IMR-90 (cell line): ENCODE measurements around the gene OSTN. TPM values are rescaled to one million over a fixed set of nuclear protein-coding genes. Genes with fewer than 3 reads are reported as not detected.
A peak's percentile ranks its signal among the peaks of the same experiment; 100 is the strongest.

Experiments
- ATAC-seq: fragments of 200-7000 bp; cut with Tn5 transposase; 2 replicates; pipeline ENCODE4 v1.9.1; 2020; ENCODE audit warnings: low read depth, mild to moderate bottlenecking, moderate library complexity
- BruUV-seq: library from RNA; stranded (reverse); fragments of 400-500 nt; replicated peaks from 2 replicates; lab custom pipeline; 2021; lab: Mats Ljungman, UMichigan
- CTCF ChIA-PET: fragments of 300-600 bp; formaldehyde crosslinking; extraction: SDS; loops from one replicate; lab custom pipeline; 2021; ENCODE audit warnings: antibody characterized with exemption; lab: Yijun Ruan, JAX
- POLR2A ChIA-PET: fragments of 300-600 bp; sonication (Branson Sonifier 250); formaldehyde crosslinking; loops from one replicate; lab custom pipeline; 2022; ENCODE audit warnings: antibody characterized with exemption; ENCODE audit not compliant: unreplicated experiment; lab: Charles Lee
- DNase-seq: peaks from one replicate; pipeline ENCODE4 v3.0.0; 2013
- H2AFZ ChIP-seq: replicated peaks from 2 replicates; pipeline ENCODE3; 2013; ENCODE audit warnings: low read length, mild to moderate bottlenecking; ENCODE audit not compliant: poor library complexity
- H2AK5ac ChIP-seq: 2 replicates; pipeline ENCODE4 v1.6.1; 2013; ENCODE audit warnings: low read depth, low read length, inconsistent platforms
- H2AK9ac ChIP-seq: replicated peaks from 2 replicates; pipeline ENCODE3; 2013; ENCODE audit warnings: mild to moderate bottlenecking, low read depth, low read length, moderate library complexity; ENCODE audit not compliant: poor library complexity
- H2BK120ac ChIP-seq: 2 replicates; pipeline ENCODE4 v1.6.1; 2013; ENCODE audit warnings: low read depth, low read length, inconsistent platforms
- H2BK15ac ChIP-seq: 3 replicates; pipeline ENCODE4 v1.6.1; 2013; ENCODE audit warnings: low read depth, low read length, inconsistent platforms
- H2BK20ac ChIP-seq: 2 replicates; pipeline ENCODE4 v1.6.1; 2013; ENCODE audit warnings: low read depth, mild to moderate bottlenecking, inconsistent platforms, low read length, moderate library complexity
- H2BK5ac ChIP-seq: 2 replicates; pipeline ENCODE4 v1.6.1; 2013; ENCODE audit warnings: mild to moderate bottlenecking, low read depth, low read length, inconsistent platforms; ENCODE audit not compliant: poor library complexity, severe bottlenecking
- H3K14ac ChIP-seq: replicated peaks from 2 replicates; pipeline ENCODE4 v1.6.1; 2013; ENCODE audit warnings: low read depth, low read length, inconsistent platforms
- H3K18ac ChIP-seq: 2 replicates; pipeline ENCODE4 v1.6.1; 2013; ENCODE audit warnings: low read depth, low read length, control low read depth
- H3K23ac ChIP-seq: 2 replicates; pipeline ENCODE4 v1.6.1; 2013; ENCODE audit warnings: low read depth, low read length, inconsistent platforms
- H3K27ac ChIP-seq: 2 replicates; pipeline ENCODE4 v1.5.1; 2013; ENCODE audit warnings: mild to moderate bottlenecking, control low read depth, low read length; ENCODE audit not compliant: insufficient read depth
- H3K27me3 ChIP-seq: 2 replicates; pipeline ENCODE4 v1.6.1; 2013; ENCODE audit warnings: low read length; ENCODE audit not compliant: control insufficient read depth, insufficient read depth
- H3K36me3 ChIP-seq: 2 replicates; pipeline ENCODE4 v1.6.1; 2013; ENCODE audit warnings: low read length, mixed read lengths; ENCODE audit not compliant: control insufficient read depth, insufficient read depth
- H3K4ac ChIP-seq: 2 replicates; pipeline ENCODE4 v1.6.1; 2013; ENCODE audit warnings: low read depth, low read length, inconsistent platforms
- H3K4me1 ChIP-seq: 2 replicates; pipeline ENCODE4 v1.6.1; 2013; ENCODE audit warnings: low read length, mixed read lengths; ENCODE audit not compliant: control insufficient read depth, insufficient read depth
- H3K4me2 ChIP-seq: 2 replicates; pipeline ENCODE4 v1.6.1; 2013; ENCODE audit warnings: low read depth, mild to moderate bottlenecking, control low read depth, low read length, moderate library complexity
- H3K4me3 ChIP-seq: 2 replicates; pipeline ENCODE4 v1.5.1; 2013; ENCODE audit warnings: low read depth, mild to moderate bottlenecking, control low read depth, low read length, moderate library complexity; ENCODE audit not compliant: insufficient read depth
- H3K56ac ChIP-seq: 2 replicates; pipeline ENCODE4 v1.6.1; 2013; ENCODE audit warnings: low read length, inconsistent platforms; ENCODE audit not compliant: insufficient read depth; ENCODE audit errors: extremely low read depth
- H3K79me1 ChIP-seq, 2 experiments: 2 replicates each; pipeline ENCODE4 v1.6.1; 2013; ENCODE audit warnings: low read length in 2 of 2, inconsistent platforms in 1 of 2, low read depth in 1 of 2
- H3K9ac ChIP-seq: 2 replicates; pipeline ENCODE4 v1.6.1; 2013; ENCODE audit warnings: low read depth, low read length, control low read depth
- H3K9me1 ChIP-seq: 2 replicates; pipeline ENCODE4 v1.6.1; 2013; ENCODE audit warnings: low read length, inconsistent platforms; ENCODE audit not compliant: insufficient read depth
- H3K9me3 ChIP-seq: 2 replicates; pipeline ENCODE4 v1.6.1; 2013; ENCODE audit warnings: low read length; ENCODE audit not compliant: control insufficient read depth, insufficient read depth
- H4K20me1 ChIP-seq: 2 replicates; pipeline ENCODE4 v1.6.1; 2013; ENCODE audit warnings: low read length, inconsistent platforms; ENCODE audit not compliant: insufficient read depth
- H4K5ac ChIP-seq: 2 replicates; pipeline ENCODE4 v1.6.1; 2013; ENCODE audit warnings: mild to moderate bottlenecking, low read depth, low read length, control low read depth
- H4K8ac ChIP-seq, 2 experiments: 2 replicates each; pipeline ENCODE4 v1.6.1; 2013; ENCODE audit warnings: low read depth in 2 of 2, low read length in 2 of 2, control low read depth in 1 of 2, inconsistent platforms in 1 of 2
- H4K91ac ChIP-seq: 2 replicates; pipeline ENCODE4 v1.6.1; 2013; ENCODE audit warnings: low read depth, low read length, inconsistent platforms; ENCODE audit not compliant: insufficient read depth
- CEBPB ChIP-seq: IDR thresholded peaks from 2 replicates; pipeline ENCODE4 v1.6.1; 2012; ENCODE audit warnings: low read depth, low read length, improper control_type of control experiment
- CTCF ChIP-seq: conservative IDR thresholded peaks from 2 replicates; pipeline ENCODE4 v1.5.1; 2012; ENCODE audit warnings: mild to moderate bottlenecking, low read depth, low read length, improper control_type of control experiment
- FOS ChIP-seq: fragments of 150-350 bp; IDR thresholded peaks from 2 replicates; pipeline ENCODE4 v1.6.1; 2016; ENCODE audit warnings: low read depth, low read length
- MAFK ChIP-seq: IDR thresholded peaks from 2 replicates; pipeline ENCODE4 v1.6.1; 2012; ENCODE audit warnings: low read depth, low read length, improper control_type of control experiment
- MAZ ChIP-seq: IDR thresholded peaks from 2 replicates; pipeline ENCODE4 v1.6.1; 2012; ENCODE audit warnings: low read depth, mild to moderate bottlenecking, low read length, improper control_type of control experiment, moderate library complexity, borderline replicate concordance
- RFX5 ChIP-seq: IDR thresholded peaks from 2 replicates; pipeline ENCODE4 v1.8.0; 2012; ENCODE audit warnings: low read depth, mild to moderate bottlenecking, low read length, moderate library complexity
- WGBS, 2 experiments: methylation state at CpG; one replicate each; pipeline versions ENCODE4 v1.1.5 to v1.1.7; 2013; ENCODE audit warnings: missing lambda C conversion rate in 2 of 2; ENCODE audit not compliant: insufficient read length in 1 of 2; ENCODE audit errors: extremely low coverage in 2 of 2; 5-methylcytosine and 5-hydroxymethylcytosine counted together
- dilution Hi-C: fragments of 300-500 bp; cut with HindIII; formaldehyde crosslinking; loops from one replicate; pipeline ENCODE4 v1.14.3; 2018; ENCODE audit warnings: low sequenced_read_pairs; ENCODE audit not compliant: unreplicated experiment
- in situ Hi-C: fragments of 300-500 bp; cut with MboI; formaldehyde crosslinking; loops from 3 replicates; pipeline ENCODE4 v1.14.3; 2019; ENCODE audit warnings: low sequenced_read_pairs, inconsistent platforms, mixed read lengths
- intact Hi-C: fragments of 100-400 bp; cut with micrococcal nuclease; formaldehyde crosslinking; loops from 2 replicates; pipeline ENCODE4 v1.10.0; 2022
- polyA plus RNA-seq, 3 experiments: library from polyadenylated mRNA; depleted of rRNA; stranded (reverse); fragments of >200 nt; gene quantifications; 2 replicates each; pipeline ENCODE4 v1.2.3, GENCODE V29; 2012; ENCODE audit warnings: low replicate concordance in 1 of 3
- total RNA-seq: library from RNA; depleted of rRNA; stranded (reverse); fragments of >200 nt; gene quantifications from 2 replicates; pipeline ENCODE4 v1.2.3, GENCODE V29; 2012

Gene OSTN
- total and polyA plus RNA-seq, 2 of the 4 experiments (the other 2 are of a cell fraction): not detected

- in situ Hi-C loops (loop anchor here (10.0 kb wide), 2 partner anchors 128 to 158 kb away; no protein-coding TSS in a partner anchor), intact Hi-C loops (no loop called here), dilution Hi-C loops (no loop called here)
- TF ChIP-seq RFX5 (no peak), MAFK (no peak), CTCF (no peak), MAZ (no peak), CEBPB (peak; percentile 22; the same call in 1 of the 2 replicates), FOS (peak; percentile 91)
- H3K56ac ChIP-seq: no peak overlapping the region
- peak overlapping the region; percentile 81; the same call in 1 of the 2 replicates for H2BK120ac ChIP-seq
- no peak overlapping the region for H3K4me2 ChIP-seq
- H4K8ac ChIP-seq: peak overlapping the region in 1 of 2 experiments; percentile 80; a peak in 2 of 4 replicates
- POLR2A ChIA-PET: no interaction called here
- H3K27me3 ChIP-seq: no peaks in the 10 kb centered on the region
- H2BK15ac ChIP-seq: no peak overlapping the region
- H3K4ac ChIP-seq: peak overlapping the region; percentile 64; the same call in 1 of the 2 replicates
- H3K27ac ChIP-seq: no peak overlapping the region
- no peak overlapping the region for H3K9ac ChIP-seq
- ATAC-seq (peak; percentile 83), DNase-seq (peak; percentile 83)
- H2AK9ac ChIP-seq: no peak overlapping the region
- no peaks in the 10 kb centered on the region for H3K36me3 ChIP-seq
- CTCF ChIA-PET: no interaction called here
- no peak overlapping the region for H3K23ac ChIP-seq
- no peak overlapping the region for H4K91ac ChIP-seq
- H2AK5ac ChIP-seq: no peak overlapping the region
- no peak overlapping the region for H3K4me3 ChIP-seq
- no peaks in the 10 kb centered on the region for H3K9me3 ChIP-seq
- no peaks in the 10 kb centered on the region for H3K4me1 ChIP-seq
- peak overlapping the region; percentile 74; the same call in 1 of the 2 replicates for H2BK20ac ChIP-seq
- H3K9me1 ChIP-seq: no peaks in the 10 kb centered on the region
- no TSS peak for BruUV-seq
- no peak overlapping the region for H2AFZ ChIP-seq
- peaks cover 0 to 5% of the 10 kb centered on the region in 2 experiments; a peak in 1 of 4 replicates for H3K79me1 ChIP-seq
- no peak overlapping the region; the same call in 1 of the 2 replicates for H4K5ac ChIP-seq
- peak overlapping the region; percentile 97 for H2BK5ac ChIP-seq
- peak overlapping the region; percentile 54; the same call in 1 of the 2 replicates for H3K18ac ChIP-seq
- no CpG with 5 or more reads among the region's 1 CpG for WGBS, 2 experiments
- no peaks in the 10 kb centered on the region for H4K20me1 ChIP-seq
- 0 out of 2 replicates have a peak overlapping the region, but pooled peaks have one; percentile 7 for H3K14ac ChIP-seq
Measured at GRCh38 chr3:191246630-191247029, 47.6 kb downstream of the OSTN start.
